Fibroblast of lung (primary cell): Measurements from ENCODE around the gene ARAP3. TPM values are rescaled to one million over a fixed set of nuclear protein-coding genes. Genes with fewer than 3 reads are reported as not detected.
A peak's percentile ranks its signal among the peaks of the same experiment; 100 is the strongest.

Source experiments
- DNase-seq, 2 donors: peaks; one replicate each; pipeline versions ENCODE4 v3.0.0 to v3.0.0-alpha.2; 2010; ENCODE audit warnings: low read depth in 2 of 2
- H2AFZ ChIP-seq: 2 replicates; pipeline ENCODE4 v1.5.1; 2012; ENCODE audit warnings: low read length, control low read depth, inconsistent platforms
- H3K27ac ChIP-seq: 2 replicates; pipeline ENCODE4 v1.5.1; 2011; ENCODE audit warnings: low read length, control low read depth; ENCODE audit not compliant: insufficient read depth
- H3K27me3 ChIP-seq: 2 replicates; pipeline ENCODE4 v1.5.1; 2011; ENCODE audit warnings: mild to moderate bottlenecking, low read length; ENCODE audit not compliant: control insufficient read depth, insufficient read depth
- H3K36me3 ChIP-seq: 2 replicates; pipeline ENCODE4 v1.5.1; 2011; ENCODE audit warnings: low read length; ENCODE audit not compliant: control insufficient read depth, insufficient read depth
- H3K4me1 ChIP-seq: 2 replicates; pipeline ENCODE4 v1.5.1; 2011; ENCODE audit warnings: low read length; ENCODE audit not compliant: control insufficient read depth, insufficient read depth; ENCODE audit errors: extremely low read depth
- H3K4me2 ChIP-seq: 2 replicates; pipeline ENCODE4 v1.5.1; 2011; ENCODE audit warnings: low read length, control low read depth; ENCODE audit not compliant: insufficient read depth; ENCODE audit errors: extremely low read depth
- H3K4me3 ChIP-seq, 4 experiments: fragments of 200-600 bp in 1 of 4; sonication (generic) in 1 of 4; replicated peaks in 1 of 4; 2 replicates each; pipeline ENCODE4 v1.5.1; 2011 to 2016; ENCODE audit warnings: low read length in 4 of 4, low read depth in 3 of 4, mild to moderate bottlenecking in 3 of 4, control low read depth in 2 of 4, inconsistent platforms in 1 of 4, mixed read lengths in 1 of 4; ENCODE audit not compliant: insufficient read depth in 1 of 4; ENCODE audit errors: control extremely low read depth in 1 of 4
- H3K79me2 ChIP-seq: 2 replicates; pipeline ENCODE4 v1.5.1; 2012; ENCODE audit warnings: mild to moderate bottlenecking, low read length, inconsistent platforms; ENCODE audit not compliant: control insufficient read depth, insufficient read depth
- H3K9ac ChIP-seq: 2 replicates; pipeline ENCODE4 v1.5.1; 2011; ENCODE audit warnings: mild to moderate bottlenecking, low read length, control low read depth; ENCODE audit not compliant: insufficient read depth
- H3K9me3 ChIP-seq: 2 replicates; pipeline ENCODE4 v1.5.1; 2012; ENCODE audit warnings: low read depth, low read length; ENCODE audit not compliant: control insufficient read depth, insufficient read depth
- H4K20me1 ChIP-seq: 2 replicates; pipeline ENCODE4 v1.5.1; 2011; ENCODE audit warnings: low read length; ENCODE audit not compliant: control insufficient read depth, insufficient read depth; ENCODE audit errors: extremely low read depth
- CTCF ChIP-seq, 2 donors: IDR thresholded peaks in 1 of 2; conservative IDR thresholded peaks in 1 of 2; 1 replicate in 1 of 2; 2 replicates in 1 of 2; pipeline ENCODE4 v1.5.1; 2011 to 2012; ENCODE audit warnings: low read length in 2 of 2, control low read depth in 1 of 2, inconsistent platforms in 1 of 2, low read depth in 1 of 2, mild to moderate bottlenecking in 1 of 2
- EZH2 ChIP-seq: IDR thresholded peaks from 2 replicates; pipeline ENCODE4 v1.5.1; 2012; ENCODE audit warnings: low read length, control low read depth, mild to moderate bottlenecking; ENCODE audit errors: missing control alignments
- polyA plus RNA-seq, 2 donors: library from polyadenylated mRNA; depleted of rRNA in 1 of 2; stranded (reverse) in 1 of 2; unstranded in 1 of 2; fragments of >200 nt; gene quantifications; 2 replicates each; pipeline ENCODE4 v1.2.1, GENCODE V29; 2011 to 2012; ENCODE audit warnings: missing spikeins in 1 of 2
- total RNA-seq: library from RNA; depleted of rRNA; stranded (reverse); fragments of >200 nt; gene quantifications from 2 replicates; pipeline ENCODE4 v1.2.1, GENCODE V29; 2014

Gene ARAP3
- total and polyA plus RNA-seq, 2 donors (not counting 1 experiment from before 2014, with no cell fraction given): 2.9 to 3.8 TPM

GRCh38 chr5:141722266-141722665, 40.2 kb upstream of the ARAP3 start:
- Histone ChIP-seq H2AFZ (no peak overlapping the region), H3K4me2 (no peak overlapping the region), H3K36me3 (no peaks in the 10 kb centered on the region), H3K9me3 (no peaks in the 10 kb centered on the region), H3K79me2 (no peaks in the 10 kb centered on the region), H3K9ac (no peak overlapping the region), H4K20me1 (no peaks in the 10 kb centered on the region), H3K27ac (no peak overlapping the region), H3K4me1 (no peaks in the 10 kb centered on the region), H3K27me3 (peaks cover 14% of the 10 kb centered on the region), H3K4me3 (no peak overlapping the region)
- no peak for DNase-seq
- TF ChIP-seq EZH2 (no peak), CTCF (conservative IDR thresholded peaks at IDR 0.05 in 1 of 2, IDR thresholded peaks at IDR 0.05 in 1 of 2; ENCODE audit: low read depth in 1 of 2, low read length in 2 of 2) (no peak)

- Histone ChIP-seq H2AFZ (no peak overlapping the region), H3K4me2 (no peak overlapping the region), H4K20me1 (no peaks in the 10 kb centered on the region), H3K9ac (no peak overlapping the region), H3K4me1 (no peaks in the 10 kb centered on the region), H3K27me3 (peaks cover 7% of the 10 kb centered on the region), H3K27ac (no peak overlapping the region), H3K79me2 (no peaks in the 10 kb centered on the region), H3K4me3 (no peak overlapping the region), H3K9me3 (no peaks in the 10 kb centered on the region), H3K36me3 (no peaks in the 10 kb centered on the region)
- peak in 1 of 2 donors; percentile 1 for DNase-seq
- TF ChIP-seq CTCF (conservative IDR thresholded peaks at IDR 0.05 in 1 of 2, IDR thresholded peaks at IDR 0.05 in 1 of 2; ENCODE audit: low read depth in 1 of 2, low read length in 2 of 2) (no peak), EZH2 (no peak)
These were observed 35.0 kb upstream of the ARAP3 start for GRCh38 chr5:141717043-141717442.

- Histone ChIP-seq H4K20me1 (no peaks in the 10 kb centered on the region), H3K4me2 (no peak overlapping the region), H3K36me3 (no peaks in the 10 kb centered on the region), H3K9me3 (no peaks in the 10 kb centered on the region), H3K27ac (no peak overlapping the region), H3K4me3 (no peak overlapping the region), H3K27me3 (peaks cover 7% of the 10 kb centered on the region), H3K79me2 (no peaks in the 10 kb centered on the region), H3K9ac (no peak overlapping the region), H3K4me1 (no peaks in the 10 kb centered on the region), H2AFZ (no peak overlapping the region)
- no peak for DNase-seq
- no peak for TF ChIP-seq EZH2
- TF ChIP-seq CTCF (conservative IDR thresholded peaks at IDR 0.05 in 1 of 2, IDR thresholded peaks at IDR 0.05 in 1 of 2; ENCODE audit: low read depth in 1 of 2, low read length in 2 of 2): no peak
These were observed 34.4 kb upstream of the ARAP3 start for GRCh38 chr5:141716468-141716867.
